ENCODE data around the gene AGO4.

DNA sequence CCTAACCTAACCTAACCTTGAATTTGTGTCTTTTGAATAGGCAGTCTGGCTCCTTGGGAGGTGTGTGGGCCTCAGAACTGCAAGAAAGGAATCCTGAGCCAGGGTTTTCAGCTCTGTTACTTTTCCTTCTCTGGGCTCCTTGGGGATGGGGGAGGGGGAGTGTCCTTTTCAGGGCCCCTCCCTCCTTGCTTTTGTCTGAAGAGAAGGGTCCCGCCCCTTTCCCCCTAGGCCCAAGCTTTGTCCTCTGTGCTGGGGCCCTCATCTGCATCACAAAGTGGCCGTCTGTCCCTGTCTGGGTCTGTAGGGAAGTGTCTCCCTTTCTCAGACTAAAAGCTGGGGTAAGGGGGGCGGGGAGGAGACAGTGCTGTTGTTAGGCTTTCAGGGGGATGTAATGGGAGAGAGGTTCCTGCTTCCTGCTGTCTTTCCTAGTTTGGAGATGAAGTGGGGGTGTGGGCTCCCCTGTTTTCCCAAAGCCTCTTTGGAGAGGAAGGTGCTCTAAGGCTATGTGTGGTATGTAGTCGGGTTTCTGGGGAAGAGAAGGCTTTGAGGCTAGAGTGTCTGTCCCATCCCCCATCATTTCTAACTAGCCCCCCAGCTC, 78.2 kb downstream of the AGO4 start:
- TF ChIP-seq, protein P1, sequence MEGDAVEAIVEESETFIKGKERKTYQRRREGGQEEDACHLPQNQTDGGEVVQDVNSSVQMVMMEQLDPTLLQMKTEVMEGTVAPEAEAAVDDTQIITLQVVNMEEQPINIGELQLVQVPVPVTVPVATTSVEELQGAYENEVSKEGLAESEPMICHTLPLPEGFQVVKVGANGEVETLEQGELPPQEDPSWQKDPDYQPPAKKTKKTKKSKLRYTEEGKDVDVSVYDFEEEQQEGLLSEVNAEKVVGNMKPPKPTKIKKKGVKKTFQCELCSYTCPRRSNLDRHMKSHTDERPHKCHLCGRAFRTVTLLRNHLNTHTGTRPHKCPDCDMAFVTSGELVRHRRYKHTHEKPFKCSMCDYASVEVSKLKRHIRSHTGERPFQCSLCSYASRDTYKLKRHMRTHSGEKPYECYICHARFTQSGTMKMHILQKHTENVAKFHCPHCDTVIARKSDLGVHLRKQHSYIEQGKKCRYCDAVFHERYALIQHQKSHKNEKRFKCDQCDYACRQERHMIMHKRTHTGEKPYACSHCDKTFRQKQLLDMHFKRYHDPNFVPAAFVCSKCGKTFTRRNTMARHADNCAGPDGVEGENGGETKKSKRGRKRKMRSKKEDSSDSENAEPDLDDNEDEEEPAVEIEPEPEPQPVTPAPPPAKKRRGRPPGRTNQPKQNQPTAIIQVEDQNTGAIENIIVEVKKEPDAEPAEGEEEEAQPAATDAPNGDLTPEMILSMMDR (IDR thresholded peaks at IDR 0.05): no peak
- TF ChIP-seq, protein P2, sequence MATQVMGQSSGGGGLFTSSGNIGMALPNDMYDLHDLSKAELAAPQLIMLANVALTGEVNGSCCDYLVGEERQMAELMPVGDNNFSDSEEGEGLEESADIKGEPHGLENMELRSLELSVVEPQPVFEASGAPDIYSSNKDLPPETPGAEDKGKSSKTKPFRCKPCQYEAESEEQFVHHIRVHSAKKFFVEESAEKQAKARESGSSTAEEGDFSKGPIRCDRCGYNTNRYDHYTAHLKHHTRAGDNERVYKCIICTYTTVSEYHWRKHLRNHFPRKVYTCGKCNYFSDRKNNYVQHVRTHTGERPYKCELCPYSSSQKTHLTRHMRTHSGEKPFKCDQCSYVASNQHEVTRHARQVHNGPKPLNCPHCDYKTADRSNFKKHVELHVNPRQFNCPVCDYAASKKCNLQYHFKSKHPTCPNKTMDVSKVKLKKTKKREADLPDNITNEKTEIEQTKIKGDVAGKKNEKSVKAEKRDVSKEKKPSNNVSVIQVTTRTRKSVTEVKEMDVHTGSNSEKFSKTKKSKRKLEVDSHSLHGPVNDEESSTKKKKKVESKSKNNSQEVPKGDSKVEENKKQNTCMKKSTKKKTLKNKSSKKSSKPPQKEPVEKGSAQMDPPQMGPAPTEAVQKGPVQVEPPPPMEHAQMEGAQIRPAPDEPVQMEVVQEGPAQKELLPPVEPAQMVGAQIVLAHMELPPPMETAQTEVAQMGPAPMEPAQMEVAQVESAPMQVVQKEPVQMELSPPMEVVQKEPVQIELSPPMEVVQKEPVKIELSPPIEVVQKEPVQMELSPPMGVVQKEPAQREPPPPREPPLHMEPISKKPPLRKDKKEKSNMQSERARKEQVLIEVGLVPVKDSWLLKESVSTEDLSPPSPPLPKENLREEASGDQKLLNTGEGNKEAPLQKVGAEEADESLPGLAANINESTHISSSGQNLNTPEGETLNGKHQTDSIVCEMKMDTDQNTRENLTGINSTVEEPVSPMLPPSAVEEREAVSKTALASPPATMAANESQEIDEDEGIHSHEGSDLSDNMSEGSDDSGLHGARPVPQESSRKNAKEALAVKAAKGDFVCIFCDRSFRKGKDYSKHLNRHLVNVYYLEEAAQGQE (IDR thresholded peaks at IDR 0.05): no peak
- TF ChIP-seq POLR2A (IDR thresholded peaks at IDR 0.05; ENCODE audit: low read length) (no peak), ESRRA (IDR thresholded peaks at IDR 0.05; ENCODE audit: borderline replicate concordance, low read length) (no peak), NR3C1 (IDR thresholded peaks at IDR 0.05) (no peak), EHF (CRISPR knock-in tag; IDR thresholded peaks at IDR 0.05) (no peak), CHD2 (IDR thresholded peaks at IDR 0.05; ENCODE audit: low read length, partially characterized antibody) (no peak)

All from A549 (cell line).